ENCODE data around the gene PEX7. TPM values are rescaled to one million over a fixed set of nuclear protein-coding genes. Genes with fewer than 3 reads are reported as not detected.
A peak's percentile ranks its signal among the peaks of the same experiment; 100 is the strongest.

The PEX7 gene
- total RNA-seq, 1 experiment from 2014 or later = 9.9 TPM

GRCh38 chr6:136889271-136890193, 67.1 kb downstream of the PEX7 start:
- Histone ChIP-seq H3K9me2 (replicated peaks; ENCODE audit: low read length) (no peaks in the 10 kb centered on the region), H4K20me1 (ENCODE audit: low read length) (no peaks in the 10 kb centered on the region), H3K4me1 (ENCODE audit: insufficient read depth, low read length) (0 out of 2 replicates have a peak, but pooled peaks cover 3% of the 10 kb centered on the region), H3K27me3 (ENCODE audit: low read length) (no peaks in the 10 kb centered on the region), H3F3A (ENCODE audit: low read length, unreplicated experiment) (no peaks in the 10 kb centered on the region), H3K9me3 (ENCODE audit: low read length) (no peaks in the 10 kb centered on the region), H3K79me2 (ENCODE audit: low read length) (no peaks in the 10 kb centered on the region), H3K36me3 (ENCODE audit: low read depth, low read length) (no peaks in the 10 kb centered on the region), H3K4me3 (ENCODE audit: low read length) (no peak overlapping the region), H3K9ac (ENCODE audit: low read length) (no peak overlapping the region), H2AFZ (ENCODE audit: low read length) (no peak overlapping the region), H3K27ac (ENCODE audit: low read length) (no peak overlapping the region), H3K4me2 (ENCODE audit: low read length) (no peak overlapping the region)
- no TSS peak for BruUV-seq (replicated peaks)
- CTCF ChIA-PET = interaction anchor here (0.6 kb wide), 1 partner anchor 97 kb away, joined by 3 read pairs; the partner anchor contains the start of gene MAP3K5
- POLR2A ChIA-PET (ENCODE audit: unreplicated experiment) = no interaction called here
- ATAC-seq (no peak), DNase-seq (peak; percentile 7)
- TF ChIP-seq CTCF (conservative IDR thresholded peaks at IDR 0.05; ENCODE audit: low read depth, low read length) (no peak), EZH2phosphoT487 (IDR thresholded peaks at IDR 0.05; ENCODE audit: borderline replicate concordance, low read length) (no peak), EZH2 (IDR thresholded peaks at IDR 0.05; ENCODE audit: low read length, unreplicated experiment) (no peak)
- intact Hi-C loops (cut with micrococcal nuclease) = no loop called here

- Histone ChIP-seq H3K79me2 (ENCODE audit: low read length) (no peaks in the 10 kb centered on the region), H3K27ac (ENCODE audit: low read length) (no peak overlapping the region), H3K36me3 (ENCODE audit: low read depth, low read length) (no peaks in the 10 kb centered on the region), H3K27me3 (ENCODE audit: low read length) (no peaks in the 10 kb centered on the region), H3K4me3 (ENCODE audit: low read length) (no peak overlapping the region), H4K20me1 (ENCODE audit: low read length) (no peaks in the 10 kb centered on the region), H3K9ac (ENCODE audit: low read length) (no peak overlapping the region), H3K4me1 (ENCODE audit: insufficient read depth, low read length) (0 out of 2 replicates have a peak, but pooled peaks cover 3% of the 10 kb centered on the region), H3F3A (ENCODE audit: low read length, unreplicated experiment) (no peaks in the 10 kb centered on the region), H3K9me2 (replicated peaks; ENCODE audit: low read length) (no peaks in the 10 kb centered on the region), H3K9me3 (ENCODE audit: low read length) (no peaks in the 10 kb centered on the region), H3K4me2 (ENCODE audit: low read length) (no peak overlapping the region), H2AFZ (ENCODE audit: low read length) (no peak overlapping the region)
- no TSS peak for BruUV-seq (replicated peaks)
- ChIA-PET CTCF (interaction anchor here (0.6 kb wide), 1 partner anchor 98 kb away, joined by 3 read pairs; the partner anchor contains the start of gene MAP3K5), POLR2A (ENCODE audit: unreplicated experiment) (no interaction called here)
- DNase-seq = no peak
- TF ChIP-seq EZH2 (IDR thresholded peaks at IDR 0.05; ENCODE audit: low read length, unreplicated experiment) (no peak), CTCF (conservative IDR thresholded peaks at IDR 0.05; ENCODE audit: low read depth, low read length) (no peak), EZH2phosphoT487 (IDR thresholded peaks at IDR 0.05; ENCODE audit: borderline replicate concordance, low read length) (no peak)
- intact Hi-C loops (cut with micrococcal nuclease) = no loop called here
- ATAC-seq = no peak
Observed at GRCh38 chr6:136890194-136890839, 67.9 kb downstream of the PEX7 start.

Data from PC-3 (cell line).